GM21737 (cell line): ENCODE measurements around the gene NCS1.
A peak's percentile ranks its signal among the peaks of the same experiment; 100 is the strongest.

Experiments used
- ATAC-seq: cut with Tn5 transposase; IDR thresholded peaks from one replicate; pipeline ENCODE4 v1.9.1; 2021; ENCODE audit warnings: mild to moderate bottlenecking, moderate library complexity; ENCODE audit not compliant: unreplicated experiment

The NCS1 gene

GRCh38 chr9:130172161-130172857, at the start of gene NCS1:
TSS of gene NCS1 (plus strand) at chr9:130172404. CDS start at chr9:130172664, 260 bp downstream.
- ATAC-seq: no peak

- ATAC-seq: no peak
These were observed 49.7 kb upstream of the NCS1 start for GRCh38 chr9:130122456-130122855.

- ATAC-seq: no peak
These were observed 47.9 kb upstream of the NCS1 start for GRCh38 chr9:130124085-130124860.

GRCh38 chr9:130126721-130127433, 45.3 kb upstream of the NCS1 start:
- ATAC-seq: no peak

GRCh38 chr9:130128251-130128650, 44.0 kb upstream of the NCS1 start:
- ATAC-seq: peak; percentile 49

- ATAC-seq: peak; percentile 57
These were observed 43.3 kb upstream of the NCS1 start for GRCh38 chr9:130128733-130129431.

GRCh38 chr9:130129432-130130061, 42.7 kb upstream of the NCS1 start:
- no peak for ATAC-seq

GRCh38 chr9:130132746-130133145, 39.5 kb upstream of the NCS1 start:
- ATAC-seq: no peak

GRCh38 chr9:130137081-130137640, 35.0 kb upstream of the NCS1 start:
- no peak for ATAC-seq

GRCh38 chr9:130137641-130138081, 34.5 kb upstream of the NCS1 start:
- no peak for ATAC-seq

- ATAC-seq: no peak
These were observed 34.0 kb upstream of the NCS1 start for GRCh38 chr9:130138171-130138653.

GRCh38 chr9:130138791-130139190, 33.4 kb upstream of the NCS1 start:
- no peak for ATAC-seq

GRCh38 chr9:130139251-130139650, 33.0 kb upstream of the NCS1 start:
- no peak for ATAC-seq

GRCh38 chr9:130140706-130141105, 31.5 kb upstream of the NCS1 start:
- ATAC-seq: no peak

- ATAC-seq: no peak
These were observed 30.1 kb upstream of the NCS1 start for GRCh38 chr9:130142056-130142455.

- no peak for ATAC-seq
These were observed 29.6 kb upstream of the NCS1 start for GRCh38 chr9:130142641-130143040.

GRCh38 chr9:130143279-130143893, 28.8 kb upstream of the NCS1 start:
- no peak for ATAC-seq

GRCh38 chr9:130143958-130144366, 28.2 kb upstream of the NCS1 start:
- no peak for ATAC-seq

GRCh38 chr9:130144703-130145102, 27.5 kb upstream of the NCS1 start:
- ATAC-seq: no peak

GRCh38 chr9:130145658-130146057, 26.5 kb upstream of the NCS1 start:
- no peak for ATAC-seq
